Retina (tissue), 1 donor: ENCODE results near the gene LRP1B.
"Not testable (repeated sequence)": the region's sequence is repeated elsewhere in the genome, so short reads cannot be mapped to it uniquely, and the experiment has no call there.

Experiments
- DNase-seq: peaks from one replicate; pipeline ENCODE4 v3.0.0-alpha.2; 2016

LRP1B gene

GRCh38 chr2:140747665-140748064 lies 1383.2 kb downstream of the LRP1B start:
- DNase-seq, result no peak

- no peak for DNase-seq
Measured at GRCh38 chr2:140747090-140747489, 1383.7 kb downstream of the LRP1B start.

DNA sequence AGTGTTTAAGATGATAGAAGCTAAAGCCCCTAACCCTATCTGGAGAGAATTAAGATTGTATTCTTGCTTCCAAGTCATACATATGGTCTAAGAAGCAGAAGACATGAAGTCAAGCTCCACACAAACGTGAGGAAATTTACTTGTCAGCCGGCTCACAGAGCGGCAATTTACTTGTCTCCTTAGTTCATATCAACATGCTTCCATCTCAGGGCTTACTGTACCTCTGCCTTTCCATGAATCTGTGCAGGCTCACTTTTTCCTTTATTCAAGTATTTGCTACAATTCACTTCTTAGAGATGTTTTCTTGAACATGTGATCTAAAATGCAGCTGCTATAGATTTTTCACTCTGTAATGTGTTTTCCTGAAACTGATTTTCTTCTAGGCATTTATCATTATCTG lies 1386.4 kb downstream of the LRP1B start:
- DNase-seq, result no peak

GRCh38 chr2:140737006-140737405 lies 1393.8 kb downstream of the LRP1B start:
- no peak for DNase-seq

- no peak for DNase-seq
Measured at GRCh38 chr2:140734992-140735391, 1395.8 kb downstream of the LRP1B start.

DNA sequence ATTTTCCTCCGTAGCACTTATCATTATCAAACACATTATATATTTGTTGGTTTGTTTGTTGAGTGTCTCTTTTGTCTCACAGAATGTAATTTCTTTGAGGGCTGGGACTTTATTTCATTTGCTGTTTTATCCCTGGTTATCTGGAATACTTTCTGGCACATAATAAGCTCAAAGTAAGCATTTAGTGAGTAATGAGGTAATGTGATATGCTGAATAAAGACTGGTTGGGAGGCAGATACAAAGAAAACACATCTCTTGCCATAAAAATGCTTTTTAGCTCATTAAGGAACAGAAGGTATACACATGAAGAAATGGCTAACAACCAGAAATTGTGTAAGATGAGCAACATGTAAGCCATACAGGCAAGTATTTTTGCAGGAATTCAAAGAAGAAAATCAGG lies 1411.8 kb downstream of the LRP1B start:
- no peak for DNase-seq

GRCh38 chr2:140717481-140717880 lies 1413.3 kb downstream of the LRP1B start:
- DNase-seq, result no peak

DNA sequence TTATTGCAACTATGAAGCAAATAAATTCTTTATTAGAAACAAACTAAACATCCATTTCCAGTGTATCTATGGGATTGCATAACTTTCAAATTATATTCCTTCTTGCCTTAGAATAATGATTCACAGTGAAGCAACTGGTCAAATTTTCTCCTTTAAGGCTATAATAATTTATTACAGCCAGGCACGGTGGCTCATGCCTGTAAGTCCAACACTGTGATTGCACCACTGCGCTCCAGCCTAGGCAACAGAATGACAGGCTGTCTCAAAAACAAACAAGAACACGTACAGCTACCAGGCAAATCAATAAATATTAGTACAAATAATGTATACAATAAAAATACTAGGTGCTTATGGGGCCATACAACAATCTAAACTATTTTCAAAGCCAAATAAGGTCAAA lies 1416.2 kb downstream of the LRP1B start:
- no peak for DNase-seq

- no peak for DNase-seq
Measured at GRCh38 chr2:140711867-140712266, 1418.9 kb downstream of the LRP1B start.

GRCh38 chr2:140701726-140702125 lies 1429.1 kb downstream of the LRP1B start:
- DNase-seq, result no peak

- no peak for DNase-seq
Measured at GRCh38 chr2:140698636-140699035, 1432.2 kb downstream of the LRP1B start.

DNA sequence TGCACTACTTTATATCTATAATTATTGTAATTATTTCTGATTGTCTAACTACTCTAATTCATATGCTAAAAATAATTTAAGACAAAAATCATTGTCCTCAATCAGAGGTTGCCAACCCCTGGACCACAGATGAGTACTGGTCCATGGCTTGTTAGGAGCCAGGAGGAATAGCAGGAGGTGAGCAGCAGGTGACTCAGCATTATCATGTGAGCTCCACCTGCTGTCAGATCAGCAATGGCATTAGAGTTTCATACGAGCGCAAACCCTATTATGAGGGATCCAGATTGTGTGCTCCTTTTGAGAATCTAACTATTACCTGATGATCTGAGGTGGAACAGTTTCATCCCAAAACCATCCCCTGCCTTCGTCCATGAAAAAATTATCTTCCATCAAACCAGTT lies 1434.4 kb downstream of the LRP1B start:
- no peak for DNase-seq

DNA sequence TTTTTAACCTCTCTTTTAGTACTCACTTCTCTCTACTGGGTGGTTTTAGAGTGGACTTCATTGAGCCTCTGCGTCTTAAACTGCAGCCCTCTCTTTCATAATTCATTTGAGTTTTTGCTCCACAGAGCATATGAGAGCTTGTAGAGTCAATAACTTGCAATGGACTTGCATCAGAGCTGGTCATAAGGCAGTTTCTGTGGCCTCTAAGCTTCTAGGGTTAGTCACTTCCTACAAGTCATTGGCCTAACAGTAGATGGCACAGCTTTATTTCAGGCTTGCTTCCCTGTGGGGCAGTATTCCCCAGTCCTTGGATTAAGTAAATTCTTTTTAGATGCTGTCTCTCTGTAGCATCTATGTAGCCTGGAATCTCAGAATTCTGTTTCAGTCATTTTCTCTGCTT lies 1435.7 kb downstream of the LRP1B start:
- no peak for DNase-seq

DNA sequence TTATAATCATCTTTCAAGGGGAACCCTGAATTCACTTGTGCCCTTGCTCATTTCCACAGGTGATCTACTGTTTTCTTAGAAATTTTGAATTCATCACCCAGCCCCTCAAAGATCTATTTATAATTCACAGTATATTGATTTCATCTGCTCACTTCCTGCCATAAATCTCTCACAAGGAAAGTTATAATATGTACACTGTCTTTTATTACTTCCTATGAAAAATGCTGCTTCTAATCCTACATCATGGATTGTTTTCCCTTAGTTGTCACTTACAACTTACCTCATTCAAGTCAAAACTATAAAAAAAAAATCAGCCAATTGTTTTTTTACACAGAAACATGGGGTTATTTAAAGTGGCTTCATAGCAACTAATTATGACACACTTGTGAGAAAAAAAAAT lies 1443.0 kb downstream of the LRP1B start:
- no peak for DNase-seq

DNA sequence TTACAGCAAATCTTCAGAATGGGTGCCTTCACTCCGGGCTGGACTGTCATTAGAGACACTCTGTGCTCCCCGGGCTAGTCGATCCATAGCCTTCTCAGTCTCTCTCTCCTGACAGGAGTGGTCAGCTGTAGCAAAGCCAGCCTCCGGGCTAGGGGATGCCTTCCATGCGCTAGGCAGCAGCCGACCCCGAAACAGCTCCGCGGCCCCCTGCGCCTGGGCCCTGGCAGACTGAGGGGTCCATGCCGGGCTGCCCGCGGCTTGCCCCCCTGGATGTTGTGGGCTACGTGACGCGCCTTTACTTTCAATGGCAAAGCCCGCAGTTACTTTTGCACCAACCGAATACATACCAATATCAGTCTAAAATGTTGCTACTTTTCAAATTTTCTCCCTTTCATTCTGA lies 1447.2 kb downstream of the LRP1B start:
- DNase-seq, result no peak

DNA sequence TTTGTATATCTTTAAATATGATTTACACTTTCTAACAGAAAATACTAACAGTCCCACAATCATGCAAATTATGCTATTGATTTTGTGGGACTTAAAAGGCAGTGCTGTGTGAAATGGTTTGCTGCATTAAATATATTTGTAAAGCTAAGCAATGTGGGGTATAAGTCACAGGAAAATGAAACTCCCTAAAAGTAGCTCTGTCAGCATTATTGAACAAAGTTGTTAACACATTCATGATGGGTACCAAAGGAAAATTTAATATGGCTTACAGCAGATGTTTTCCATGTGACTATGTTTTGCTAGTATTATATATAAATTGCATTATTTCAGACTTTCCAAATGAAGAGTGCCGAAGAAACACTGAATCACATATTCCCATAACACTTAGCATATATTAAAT lies 1450.0 kb downstream of the LRP1B start:
- DNase-seq, result no peak

GRCh38 chr2:140679752-140680151 lies 1451.1 kb downstream of the LRP1B start:
- DNase-seq, result no peak

GRCh38 chr2:140669911-140670310 lies 1460.9 kb downstream of the LRP1B start:
- no peak for DNase-seq

DNA sequence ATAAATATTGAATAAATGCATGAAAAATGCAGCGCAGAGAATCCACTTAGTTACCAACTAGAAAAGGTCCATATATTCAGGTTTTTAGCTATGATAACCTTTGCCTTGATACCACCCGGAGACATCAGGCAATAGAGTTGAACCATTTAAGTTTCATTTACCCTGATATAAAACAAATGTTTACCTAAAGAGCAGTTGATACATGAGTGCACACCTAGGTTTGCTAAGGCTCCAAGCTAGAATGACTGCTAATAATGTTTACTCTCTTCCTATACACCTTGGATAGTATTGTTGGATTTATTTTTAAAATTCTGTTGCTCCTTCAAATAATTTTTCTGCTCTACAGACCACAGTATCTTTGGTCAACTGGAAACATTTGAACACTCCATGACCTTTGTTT lies 1463.6 kb downstream of the LRP1B start:
- no peak for DNase-seq

GRCh38 chr2:140662504-140662903 lies 1468.3 kb downstream of the LRP1B start:
- no peak for DNase-seq

GRCh38 chr2:140658760-140659692 lies 1471.8 kb downstream of the LRP1B start:
- DNase-seq, result peak; percentile 59

GRCh38 chr2:140657657-140658056 lies 1473.2 kb downstream of the LRP1B start:
- DNase-seq, result no peak

DNA sequence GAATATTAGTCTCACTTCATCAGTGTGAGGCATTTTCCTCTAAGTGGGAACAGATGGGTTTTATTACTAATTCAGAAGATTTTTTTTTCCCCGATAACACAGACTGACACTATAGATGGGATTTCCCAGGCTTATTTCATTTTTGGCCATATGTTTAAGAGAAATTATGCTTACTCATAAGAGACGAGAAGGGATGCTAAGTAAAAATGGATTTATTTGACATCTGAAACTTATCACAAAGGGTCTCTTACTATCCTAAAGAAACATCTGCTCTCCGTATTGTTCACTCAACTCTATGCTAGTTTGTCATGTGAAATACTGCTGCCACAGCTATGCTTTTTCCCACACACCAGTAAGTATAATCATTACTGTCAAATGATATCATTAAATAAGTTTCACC lies 1476.3 kb downstream of the LRP1B start:
- no peak for DNase-seq

DNA sequence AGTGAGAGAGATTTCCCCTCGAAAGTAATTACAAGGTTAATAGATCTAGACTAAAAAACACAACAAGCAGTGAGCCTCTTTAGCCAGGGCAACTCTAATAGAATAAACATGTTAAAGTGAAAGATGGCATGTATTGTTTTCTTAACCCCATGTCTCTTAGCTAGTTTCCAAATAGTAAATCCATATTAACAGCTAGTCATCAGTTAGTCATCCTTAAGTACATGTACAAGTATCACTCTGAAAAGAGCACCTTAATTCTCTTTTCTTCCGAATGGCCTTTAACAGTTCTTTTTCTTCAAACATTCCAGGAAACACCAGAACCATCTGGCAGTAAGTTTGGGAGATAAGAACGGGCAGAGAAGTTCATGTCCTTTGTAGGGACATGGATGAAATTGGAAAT lies 1480.0 kb downstream of the LRP1B start:
- DNase-seq, result no peak

- not testable (repeated sequence) for DNase-seq
Measured at GRCh38 chr2:140650134-140650533, 1480.7 kb downstream of the LRP1B start.
